Right hindlimb (tissue), 1 donor: ENCODE results near the gene C1QTNF2.

Experiments used
- DNase-seq: peaks from one replicate; pipeline ENCODE4 v3.0.0-alpha.2; 2018

The C1QTNF2 gene

DNA sequence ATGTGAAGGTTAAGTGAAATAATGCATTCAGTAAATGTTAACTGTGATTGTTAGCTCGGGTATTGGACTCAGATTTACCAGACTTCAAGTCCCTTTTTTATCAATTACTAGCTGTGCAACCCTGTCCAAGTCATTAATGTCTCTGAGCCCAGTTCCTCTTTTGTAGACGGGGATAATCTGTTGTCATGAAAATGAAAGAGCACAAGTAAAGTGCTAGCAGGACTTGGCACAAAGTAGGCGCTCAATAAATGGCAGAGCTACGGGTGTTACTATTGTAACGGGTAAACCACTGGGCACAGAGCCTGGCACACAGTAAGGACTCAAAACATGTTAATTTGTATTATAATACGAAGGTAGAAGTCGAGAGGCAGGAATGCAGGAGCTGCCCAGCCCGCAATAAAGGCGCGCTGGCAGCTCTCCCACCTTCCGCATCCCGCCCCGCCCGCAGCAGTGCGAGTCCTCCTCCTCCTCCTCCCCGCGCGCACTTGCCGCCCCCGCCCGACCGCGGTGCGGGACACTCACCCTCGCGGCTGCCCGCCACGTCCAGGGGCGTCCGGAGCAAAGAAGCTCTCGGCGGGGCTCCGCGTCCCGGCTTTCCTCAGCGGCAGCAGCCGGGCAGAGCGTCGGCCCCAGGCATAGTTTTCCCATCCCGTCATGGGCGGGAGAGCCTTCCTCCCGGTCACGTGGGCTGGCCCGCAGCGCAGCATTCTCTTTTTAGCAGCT is at the start of gene C1QTNF2:
Gene C1QTNF2, minus strand, starts transcription at position 637 of the 723 bp plus-strand sequence. CDS start 15,615 bp downstream, outside the sequence.
- peak; percentile 89 for DNase-seq

DNA sequence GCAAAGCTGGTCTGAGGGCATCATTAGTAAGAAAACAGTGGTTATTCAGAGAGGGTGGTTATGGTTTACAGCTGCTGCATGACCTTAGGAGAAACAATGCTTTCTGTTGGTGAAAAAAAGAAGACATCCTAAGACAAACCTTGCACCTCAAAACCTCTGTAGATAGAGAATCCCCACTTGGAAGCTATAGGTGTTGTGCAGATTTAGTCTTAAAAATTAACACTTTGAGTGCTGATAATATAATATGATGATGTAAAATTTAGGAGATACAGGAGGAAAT is 49.8 kb upstream of the C1QTNF2 start:
- DNase-seq = no peak

GRCh38 chr5:160419458-160420330 is 49.3 kb upstream of the C1QTNF2 start:
- DNase-seq = no peak

GRCh38 chr5:160418561-160419457 is 48.4 kb upstream of the C1QTNF2 start, which contains the start of gene SLU7:
Gene SLU7, minus strand, starts transcription at chr5:160419081. Its CDS starts 3,787 bp downstream, at chr5:160415294.
- peak; percentile 97 for DNase-seq

- peak; percentile 95 for DNase-seq
Observed at GRCh38 chr5:160399402-160400353, 29.3 kb upstream of the C1QTNF2 start, which contains the start of gene FAM200C. Gene FAM200C, minus strand, starts transcription at chr5:160400054. Its CDS starts 4,564 bp downstream, at chr5:160395490.

- DNase-seq = no peak
Observed at GRCh38 chr5:160398806-160399205, 28.4 kb upstream of the C1QTNF2 start.

DNA sequence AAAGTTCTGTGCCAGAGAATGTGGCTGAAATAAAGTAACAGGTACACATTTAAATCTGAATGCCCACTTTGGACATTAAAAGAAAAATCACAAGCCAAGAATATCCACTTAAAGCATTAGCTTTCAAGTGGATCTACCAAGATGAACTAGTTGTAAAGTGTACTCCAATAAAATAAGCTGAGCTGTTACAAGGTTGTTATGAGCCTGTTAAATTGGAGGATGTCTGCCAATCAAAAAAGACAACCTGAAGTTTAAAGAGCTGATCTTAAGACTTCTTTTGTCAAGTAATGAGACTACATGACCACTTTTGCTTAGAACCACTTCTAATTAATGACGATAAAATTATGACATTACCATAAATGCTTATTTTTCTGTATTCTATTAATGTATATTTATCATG is 27.1 kb upstream of the C1QTNF2 start:
- DNase-seq = no peak

- no peak for DNase-seq
Observed at GRCh38 chr5:160395111-160395510, 24.7 kb upstream of the C1QTNF2 start.

DNA sequence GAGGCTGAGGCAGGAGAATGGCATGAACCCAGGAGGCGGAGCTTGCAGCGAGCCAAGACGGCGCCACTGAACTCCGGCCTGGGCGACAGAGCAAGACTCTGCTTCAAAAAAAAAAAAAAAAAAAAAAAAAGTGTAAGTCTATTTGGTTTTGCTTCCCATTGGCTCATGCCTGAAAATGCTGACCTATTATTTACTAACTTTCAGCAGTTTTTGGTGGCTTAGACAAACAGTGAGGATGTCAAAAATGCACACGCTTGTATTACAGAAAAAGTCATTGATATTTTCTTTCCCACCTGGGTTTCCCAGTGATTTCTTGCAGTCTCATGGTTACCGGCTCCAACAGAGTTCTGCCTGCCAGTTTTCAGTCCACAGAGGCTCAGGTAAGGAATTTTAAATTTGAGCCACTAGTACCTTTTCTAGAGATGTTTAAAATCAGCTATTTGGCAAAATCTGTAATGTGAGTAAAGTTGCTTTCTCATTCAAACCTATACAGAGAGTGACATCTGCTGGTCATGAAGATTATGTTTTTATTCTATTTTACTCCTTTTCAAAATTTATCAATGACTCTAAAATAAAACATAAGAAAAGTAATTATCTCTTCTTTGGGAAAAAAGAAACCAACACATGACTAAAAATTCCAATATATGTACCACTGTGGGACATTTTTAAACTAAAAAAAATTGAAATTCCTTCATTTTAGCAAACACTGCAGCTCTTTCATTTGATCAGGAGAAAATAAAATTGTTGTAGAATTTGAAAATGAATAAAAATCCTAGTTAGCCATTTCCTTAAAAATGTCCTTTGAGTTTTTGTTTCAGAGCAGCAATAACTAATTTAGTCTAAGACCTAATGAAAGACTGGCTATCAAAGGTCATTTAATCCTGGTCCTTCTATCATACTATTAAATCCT is 20.6 kb upstream of the C1QTNF2 start:
- no peak for DNase-seq

DNA sequence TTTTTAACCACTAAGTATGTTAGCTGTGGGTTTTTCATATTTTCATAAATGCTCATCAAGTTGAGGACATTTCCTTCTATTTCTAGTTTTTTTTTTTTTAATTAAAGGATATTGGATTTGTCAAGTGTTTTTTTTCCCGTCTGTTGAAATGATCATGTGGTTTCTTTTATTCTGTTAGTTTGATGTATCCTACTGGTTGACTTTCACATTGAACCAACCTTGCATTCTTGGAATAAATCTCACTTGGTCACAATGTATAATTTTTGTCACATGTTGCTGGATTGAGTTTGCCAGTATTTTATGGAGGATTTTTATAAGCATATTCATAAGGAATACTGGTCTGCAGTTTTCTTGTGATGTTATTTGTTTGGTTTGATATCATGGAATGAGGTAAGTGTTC is 17.0 kb upstream of the C1QTNF2 start:
- DNase-seq = no peak

DNA sequence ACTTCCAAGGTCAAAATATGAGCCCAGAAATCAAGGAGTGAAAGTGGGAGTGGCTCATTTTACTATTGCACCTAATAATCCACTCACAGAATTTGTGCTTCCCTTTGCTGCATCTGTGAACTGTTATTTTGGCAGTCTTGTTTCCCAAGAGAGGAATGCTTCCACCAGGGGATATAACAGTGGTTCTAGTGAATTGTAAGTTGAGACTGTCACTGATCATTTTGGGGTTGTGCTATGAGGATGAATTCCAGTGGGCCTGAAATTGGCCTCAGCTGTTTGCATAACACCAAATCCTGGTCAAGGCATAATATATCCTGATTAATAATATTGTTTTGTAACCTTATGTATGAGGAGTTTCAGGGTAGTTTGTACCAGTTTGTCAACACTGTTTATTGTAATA is 15.1 kb upstream of the C1QTNF2 start:
- DNase-seq = no peak

DNA sequence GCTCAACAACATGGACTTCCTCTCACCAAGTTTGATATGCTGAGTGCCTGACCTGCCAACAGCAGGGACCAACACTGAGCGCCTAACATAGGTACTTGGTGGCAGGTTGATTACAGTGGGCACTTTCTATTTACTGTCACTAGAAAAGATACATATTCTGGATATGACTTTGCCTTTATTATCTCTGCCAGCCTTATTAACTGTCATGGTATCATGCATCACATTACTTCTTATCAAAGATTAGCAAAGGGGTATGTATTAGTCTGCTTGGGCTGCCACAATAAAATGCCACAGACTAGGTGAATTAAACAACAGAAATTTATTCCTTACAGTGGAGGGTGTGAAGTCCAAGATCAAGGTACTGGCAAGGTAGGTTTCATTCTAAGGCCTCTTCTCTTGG is 14.3 kb upstream of the C1QTNF2 start:
- DNase-seq = no peak

DNA sequence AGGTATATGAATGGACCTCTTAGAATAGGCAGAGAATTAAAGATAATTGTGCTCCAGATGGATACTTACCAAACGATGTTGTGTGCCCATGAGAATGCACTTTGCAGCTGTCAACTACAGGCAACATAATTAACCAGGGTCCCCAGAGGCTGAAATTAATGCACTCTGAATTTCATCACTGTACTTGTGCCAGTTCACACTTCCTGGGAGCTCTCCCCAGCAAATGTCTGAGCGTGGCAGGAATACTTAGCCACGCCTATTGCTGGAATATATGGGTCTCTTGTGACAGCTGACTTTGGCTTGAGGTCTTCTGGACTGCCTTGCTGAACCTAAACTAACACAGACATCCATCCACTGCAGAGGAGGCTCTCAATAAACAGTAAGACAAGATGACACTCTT is 11.9 kb upstream of the C1QTNF2 start:
- no peak for DNase-seq

DNA sequence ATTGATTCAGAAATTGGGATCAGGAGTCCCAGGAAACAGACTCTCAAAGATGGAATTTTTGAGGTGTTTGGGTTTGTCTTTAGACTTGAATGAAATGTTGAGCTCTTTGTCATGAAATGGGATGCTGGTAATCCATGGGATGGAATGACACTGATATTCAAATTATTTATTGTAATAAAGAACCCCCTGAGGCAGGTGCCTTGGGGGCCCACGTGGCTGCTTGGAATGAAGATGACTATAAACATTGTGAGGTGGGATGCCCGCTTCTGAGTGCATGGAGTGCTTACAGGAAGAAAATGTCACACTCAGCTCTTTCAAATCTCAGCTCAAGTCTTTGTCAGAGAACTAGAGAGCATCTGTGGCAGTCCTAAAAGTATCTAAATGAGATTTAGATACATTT is 9.6 kb upstream of the C1QTNF2 start:
- DNase-seq = no peak

- no peak for DNase-seq
Observed at GRCh38 chr5:160379511-160379910, 9.1 kb upstream of the C1QTNF2 start.

GRCh38 chr5:160378330-160378729 is 7.9 kb upstream of the C1QTNF2 start:
- no peak for DNase-seq

DNA sequence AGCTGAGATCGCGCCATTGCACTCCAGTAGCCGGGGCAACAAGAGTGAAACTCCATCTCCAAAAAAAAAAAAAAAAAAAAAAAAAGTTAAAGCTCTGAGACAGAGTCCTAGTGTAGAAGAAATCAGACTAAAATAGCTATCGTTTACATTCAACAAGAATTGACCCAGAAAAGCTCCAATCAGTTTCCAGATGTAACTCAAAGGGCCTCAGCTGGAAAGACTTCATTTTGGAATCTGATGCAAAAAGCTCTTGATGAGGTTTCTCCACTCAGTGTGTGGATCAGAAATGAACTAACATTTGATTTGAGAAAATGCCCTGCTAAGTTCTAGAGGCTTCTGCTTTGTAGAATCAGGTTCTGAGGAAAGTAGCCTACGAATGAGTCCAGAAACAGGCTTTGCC is 7.2 kb upstream of the C1QTNF2 start:
- no peak for DNase-seq

DNA sequence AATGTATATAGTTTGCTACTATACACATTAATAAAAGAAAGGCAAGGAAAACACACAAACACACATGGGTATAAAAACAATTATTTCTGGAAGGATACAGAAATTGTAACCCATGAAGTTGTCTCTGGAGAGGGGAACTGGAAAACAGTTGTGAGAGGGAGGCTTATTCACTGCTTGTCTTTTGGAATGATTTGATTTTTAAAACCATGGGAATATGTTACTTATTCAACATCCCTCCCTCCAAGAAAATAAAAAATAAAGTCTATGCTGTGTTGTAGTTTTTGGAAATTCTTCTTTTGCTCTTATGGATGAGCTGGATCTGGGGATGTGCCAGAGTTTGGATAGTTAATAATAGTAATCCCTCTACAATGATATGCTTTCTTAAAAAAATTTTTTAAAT is 6.0 kb upstream of the C1QTNF2 start:
- no peak for DNase-seq

DNA sequence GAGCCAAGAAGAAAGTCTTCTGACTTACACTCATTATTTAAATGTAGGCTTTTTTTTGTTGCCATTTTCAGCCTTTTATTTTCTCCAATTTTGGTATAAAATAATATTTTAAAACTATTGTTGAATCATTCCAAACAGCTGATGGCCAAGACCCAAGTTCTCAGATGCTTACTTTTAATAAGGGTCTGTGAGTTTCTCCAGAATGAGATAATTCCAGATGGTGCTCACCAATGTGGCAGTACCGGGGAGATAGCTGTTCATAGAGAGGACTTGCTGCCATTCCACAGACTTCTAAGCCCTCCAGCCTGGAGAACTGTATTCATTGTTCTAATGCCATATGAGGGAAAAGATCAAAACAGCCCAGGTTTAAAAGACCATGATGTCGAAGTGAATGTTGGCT is 5.3 kb upstream of the C1QTNF2 start:
- DNase-seq = no peak

GRCh38 chr5:160375166-160375565 is 4.7 kb upstream of the C1QTNF2 start:
- DNase-seq = no peak

GRCh38 chr5:160371294-160371693 is 868 bp upstream of the C1QTNF2 start:
- no peak for DNase-seq
